Endodermal cell (in vitro differentiated cells): ENCODE measurements around the gene SLC16A6. TPM values are rescaled to one million over a fixed set of nuclear protein-coding genes. Genes with fewer than 3 reads are reported as not detected.
"Not testable (repeated sequence)": the region's sequence is repeated elsewhere in the genome, so short reads cannot be mapped to it uniquely, and the experiment has no call there.

Source experiments
- DNase-seq: peaks from one replicate; pipeline ENCODE4 v3.0.0-alpha.2; 2017
- H3K27ac ChIP-seq: 2 replicates; pipeline ENCODE4 v1.5.1; 2013; ENCODE audit warnings: mild to moderate bottlenecking, low read depth, low read length, moderate library complexity
- H3K27me3 ChIP-seq: 2 replicates; pipeline ENCODE4 v1.6.1; 2013; ENCODE audit warnings: mild to moderate bottlenecking, low read length, moderate library complexity; ENCODE audit not compliant: insufficient read depth, control insufficient read depth, poor library complexity, severe bottlenecking
- H3K36me3 ChIP-seq: 2 replicates; pipeline ENCODE4 v1.7.0; 2013; ENCODE audit warnings: mild to moderate bottlenecking, low read length, moderate library complexity; ENCODE audit not compliant: control insufficient read depth, insufficient read depth
- H3K4me1 ChIP-seq: one replicate; pipeline ENCODE4 v1.7.0; 2013; ENCODE audit warnings: low read length; ENCODE audit not compliant: control insufficient read depth, insufficient read depth
- H3K4me3 ChIP-seq: 2 replicates; pipeline ENCODE4 v1.5.1; 2013; ENCODE audit warnings: mild to moderate bottlenecking, low read length, moderate library complexity
- H3K9ac ChIP-seq: 2 replicates; pipeline ENCODE4 v1.6.1; 2013; ENCODE audit warnings: mild to moderate bottlenecking, low read length, moderate library complexity; ENCODE audit not compliant: poor library complexity, severe bottlenecking; ENCODE audit errors: extremely low read depth
- H3K9me3 ChIP-seq: 2 replicates; pipeline ENCODE4 v1.6.1; 2013; ENCODE audit warnings: mild to moderate bottlenecking, low read length, moderate library complexity; ENCODE audit not compliant: control insufficient read depth
- H3K27ac Mint-ChIP-seq: 2 replicates; pipeline ENCODE4 v1.8.0; 2020; ENCODE audit warnings: mixed read lengths
- H3K27me3 Mint-ChIP-seq: 2 replicates; pipeline ENCODE4 v1.8.0; 2021; ENCODE audit warnings: mild to moderate bottlenecking, mixed read lengths; ENCODE audit not compliant: insufficient read depth
- H3K36me3 Mint-ChIP-seq: 2 replicates; pipeline ENCODE4 v1.8.0; 2020; ENCODE audit warnings: low read depth, mixed read lengths
- H3K4me1 Mint-ChIP-seq: 2 replicates; pipeline ENCODE4 v1.8.0; 2020; ENCODE audit warnings: mixed read lengths
- H3K4me3 Mint-ChIP-seq: 2 replicates; pipeline ENCODE4 v1.8.0; 2020; ENCODE audit warnings: mild to moderate bottlenecking, moderate library complexity, mixed read lengths
- H3K9me3 Mint-ChIP-seq: 2 replicates; pipeline ENCODE4 v1.8.0; 2020; ENCODE audit warnings: mild to moderate bottlenecking, mixed read lengths
- WGBS, 2 experiments: methylation state at CpG; one replicate each; pipeline versions ENCODE4 v1.1.5 to v1.1.7; 2013; ENCODE audit warnings: missing lambda C conversion rate in 2 of 2, mixed read lengths in 1 of 2; ENCODE audit not compliant: insufficient coverage in 1 of 2, insufficient read length in 1 of 2; 5-methylcytosine and 5-hydroxymethylcytosine counted together
- total RNA-seq, 2 donors: library from RNA; stranded (reverse); fragmentation: NEBNext Ultra II Directional in 1 of 2; extraction: Animal tissue kit (Norgen Biotek cat#: 25700) in 1 of 2; gene quantifications; 2 replicates in 1 of 2; 3 replicates in 1 of 2; pipeline ENCODE4 v1.2.1, GENCODE V29; 2021
- TF ChIP-seq, protein P1 (sequence below): fragments of 200-600 bp; sonication (generic); conservative IDR thresholded peaks from 2 replicates; pipeline ENCODE4 v1.5.0; 2021; ENCODE audit warnings: antibody characterized with exemption, mild to moderate bottlenecking

Gene SLC16A6
- total RNA-seq, 2 donors from 2014 or later: 0.18 to 0.58 TPM

DNA sequence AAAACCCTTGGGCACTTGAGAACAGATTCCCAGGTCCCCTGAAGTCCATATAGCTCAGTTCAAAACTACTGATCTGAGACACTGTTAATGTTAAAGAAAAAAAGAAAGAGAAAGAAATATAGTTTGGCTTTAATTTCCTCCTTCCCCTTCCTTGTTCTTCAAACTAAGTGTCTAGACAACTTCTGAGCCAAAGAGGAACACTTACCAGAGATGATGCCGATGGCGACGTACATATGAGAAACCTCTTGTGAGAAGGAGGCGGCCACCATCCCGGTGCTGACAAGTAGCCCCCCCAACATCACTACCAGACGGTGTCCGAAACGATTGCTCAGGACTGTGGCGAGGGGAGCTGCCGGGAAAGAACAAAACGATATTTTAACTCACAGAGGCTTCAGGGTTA lies 17.2 kb downstream of the SLC16A6 start:
- Histone ChIP-seq H3K36me3 (no peaks in the 10 kb centered on the region), H3K9me3 (peaks cover 9% of the 10 kb centered on the region), H3K9ac (no peak overlapping the region), H3K27me3 (no peaks in the 10 kb centered on the region), H3K4me3 (no peak overlapping the region), H3K27ac (no peak overlapping the region), H3K4me1 (no peaks in the 10 kb centered on the region)
- whole genome bisulfite sequencing, 2 experiments: 95 to 99% methylated on average over 6 to 11 of the region's 11 CpGs
- TF ChIP-seq, protein P1, sequence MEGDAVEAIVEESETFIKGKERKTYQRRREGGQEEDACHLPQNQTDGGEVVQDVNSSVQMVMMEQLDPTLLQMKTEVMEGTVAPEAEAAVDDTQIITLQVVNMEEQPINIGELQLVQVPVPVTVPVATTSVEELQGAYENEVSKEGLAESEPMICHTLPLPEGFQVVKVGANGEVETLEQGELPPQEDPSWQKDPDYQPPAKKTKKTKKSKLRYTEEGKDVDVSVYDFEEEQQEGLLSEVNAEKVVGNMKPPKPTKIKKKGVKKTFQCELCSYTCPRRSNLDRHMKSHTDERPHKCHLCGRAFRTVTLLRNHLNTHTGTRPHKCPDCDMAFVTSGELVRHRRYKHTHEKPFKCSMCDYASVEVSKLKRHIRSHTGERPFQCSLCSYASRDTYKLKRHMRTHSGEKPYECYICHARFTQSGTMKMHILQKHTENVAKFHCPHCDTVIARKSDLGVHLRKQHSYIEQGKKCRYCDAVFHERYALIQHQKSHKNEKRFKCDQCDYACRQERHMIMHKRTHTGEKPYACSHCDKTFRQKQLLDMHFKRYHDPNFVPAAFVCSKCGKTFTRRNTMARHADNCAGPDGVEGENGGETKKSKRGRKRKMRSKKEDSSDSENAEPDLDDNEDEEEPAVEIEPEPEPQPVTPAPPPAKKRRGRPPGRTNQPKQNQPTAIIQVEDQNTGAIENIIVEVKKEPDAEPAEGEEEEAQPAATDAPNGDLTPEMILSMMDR: no peak
- Mint-ChIP-seq H3K27ac (no peak overlapping the region), H3K27me3 (no peaks in the 10 kb centered on the region), H3K9me3 (peaks cover 18% of the 10 kb centered on the region), H3K4me3 (no peak overlapping the region), H3K4me1 (no peaks in the 10 kb centered on the region), H3K36me3 (peaks cover 4% of the 10 kb centered on the region)
- DNase-seq: no peak

GRCh38 chr17:68265833-68266232 lies 25.1 kb downstream of the SLC16A6 start:
- H3K36me3 Mint-ChIP-seq, H3K4me3 ChIP-seq, H3K36me3 ChIP-seq, H3K27ac Mint-ChIP-seq, DNase-seq, H3K9me3 Mint-ChIP-seq, H3K4me3 Mint-ChIP-seq, H3K4me1 Mint-ChIP-seq, H3K27me3 ChIP-seq, H3K9ac ChIP-seq, H3K9me3 ChIP-seq, H3K27me3 Mint-ChIP-seq, H3K27ac ChIP-seq, H3K4me1 ChIP-seq: not testable (repeated sequence)
- 94 to 100% methylated on average over 2 of the region's 2 CpGs for WGBS, 2 experiments

DNA sequence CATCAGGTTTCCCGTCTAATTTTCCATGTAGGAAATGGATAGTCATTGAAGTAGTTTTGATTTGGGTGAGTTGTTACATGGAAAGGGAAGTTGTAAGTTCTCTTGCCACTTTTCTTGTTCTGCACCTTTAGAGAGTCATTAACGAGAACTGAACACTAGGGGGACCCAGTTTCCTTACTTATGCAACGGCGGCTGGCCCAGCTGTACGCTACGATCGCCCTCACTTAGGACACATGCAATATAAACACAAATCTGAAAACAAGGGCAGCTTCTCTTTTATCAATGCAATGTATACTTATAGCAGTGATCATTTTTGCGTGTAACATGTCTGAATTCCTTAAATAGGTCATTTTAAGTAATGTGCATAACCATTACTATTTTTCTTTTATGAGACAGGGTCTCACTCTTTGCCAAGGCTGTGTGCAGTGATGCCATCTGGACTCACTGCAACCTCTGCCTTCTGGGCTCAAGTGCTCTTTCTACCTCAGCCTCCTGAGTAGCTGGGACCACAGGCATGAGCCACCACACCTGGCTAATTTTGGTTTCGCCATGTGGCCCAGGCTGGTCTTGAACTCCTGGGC lies 27.7 kb downstream of the SLC16A6 start:
- H3K4me1 ChIP-seq, H3K27me3 ChIP-seq, H3K27ac ChIP-seq, H3K4me1 Mint-ChIP-seq, H3K4me3 Mint-ChIP-seq, H3K27me3 Mint-ChIP-seq, H3K36me3 Mint-ChIP-seq, H3K9me3 Mint-ChIP-seq, H3K9me3 ChIP-seq, H3K36me3 ChIP-seq, DNase-seq, H3K4me3 ChIP-seq, H3K9ac ChIP-seq, H3K27ac Mint-ChIP-seq: not testable (repeated sequence)
- WGBS, 2 experiments: 21 to 80% methylated on average over 1 to 9 of the region's 9 CpGs
- TF ChIP-seq, protein P1: peak; percentile 77

DNA sequence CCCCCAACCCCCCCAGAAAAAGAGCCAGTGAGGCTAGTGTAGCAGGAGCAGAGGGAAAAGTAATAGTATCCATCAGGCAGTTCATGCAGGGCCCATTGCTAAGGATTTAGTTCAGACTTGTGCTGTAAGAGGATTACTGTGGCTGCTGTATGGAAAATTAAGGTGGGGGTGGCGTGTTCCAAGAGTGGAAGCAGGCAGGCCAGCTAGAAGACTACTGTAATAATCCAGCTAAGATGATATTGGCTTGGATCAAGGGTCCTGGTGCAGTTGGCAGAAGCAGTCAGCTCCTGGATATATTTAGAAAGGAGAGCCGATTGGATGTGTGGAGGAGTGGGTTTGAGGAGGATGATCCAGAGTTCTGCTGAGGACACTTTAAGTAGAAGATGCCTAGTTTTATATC lies 28.5 kb downstream of the SLC16A6 start:
- not testable (repeated sequence) for H3K27me3 Mint-ChIP-seq, H3K9me3 Mint-ChIP-seq, H3K36me3 Mint-ChIP-seq, H3K27ac ChIP-seq, H3K9ac ChIP-seq, H3K9me3 ChIP-seq, H3K4me1 Mint-ChIP-seq, H3K27me3 ChIP-seq, DNase-seq, H3K4me3 ChIP-seq, H3K4me1 ChIP-seq, H3K4me3 Mint-ChIP-seq, H3K36me3 ChIP-seq, H3K27ac Mint-ChIP-seq
- WGBS, 2 experiments: 75 to 91% methylated on average over 2 of the region's 2 CpGs
